Heart left ventricle (tissue), 13 donors: ENCODE results near the gene RASL10A.

Source experiments
- CTCF ChIP-seq, 12 donors: fragments of 200-600 bp; sonication (generic) in 4 of 12; IDR thresholded peaks; one replicate each; pipeline versions ENCODE4 v1.5.0 to v1.8.0; 2018 to 2022; ENCODE audit warnings: antibody characterized with exemption in 12 of 12, mild to moderate bottlenecking in 5 of 12
- POLR2A ChIP-seq, 2 donors: fragments of 450-650 bp; IDR thresholded peaks; one replicate each; pipeline ENCODE4 v1.6.1; 2017; ENCODE audit warnings: antibody characterized with exemption in 2 of 2, mild to moderate bottlenecking in 2 of 2, moderate library complexity in 2 of 2
- donor health status: ischemic (EF 13 %, LVEDD 7.1; RV severe dilation, severe dysfunction).
- donor health status: DM: no; HTN: yes; CAD: no.
- donor health status: DM: no; HTN: no; CAD: no.
- donor health status: ischemic (EF 25% LVEDD 6.9; RV normal size, moderate dysfunction).
- donor health status: ischemic (EF 25% LVEDD 5.7; RV mildly dilated, moderate dysfunction).
- donor health status: ischemic (EF 35%, LVEDD 5.7; RV mildly dilated, moderate dysfunction).
- donor health status: nonischemic (EF 11% LVEDD 7.7; RV severe dilation, severe dysfunction).
- donor health status: DM: yes; HTN: yes; CAD: no.
- donor health status: PGD.
- donor health status: ischemic (EF 29% LVEDD 5.4; RV normal size, mild dysfunction).
- donor health status: nonischemic (EF 23%, LVEDD 6.1; RV moderate dilation, normal function).

GRCh38 chr22:29265305-29265704 lies 50.2 kb downstream of the RASL10A start:
- no peak for TF ChIP-seq POLR2A (IDR thresholded peaks at IDR 0.05)
- TF ChIP-seq CTCF (IDR thresholded peaks at IDR 0.05), result no peak
